Measurements from ENCODE around the gene REEP1.

The REEP1 gene

DNA sequence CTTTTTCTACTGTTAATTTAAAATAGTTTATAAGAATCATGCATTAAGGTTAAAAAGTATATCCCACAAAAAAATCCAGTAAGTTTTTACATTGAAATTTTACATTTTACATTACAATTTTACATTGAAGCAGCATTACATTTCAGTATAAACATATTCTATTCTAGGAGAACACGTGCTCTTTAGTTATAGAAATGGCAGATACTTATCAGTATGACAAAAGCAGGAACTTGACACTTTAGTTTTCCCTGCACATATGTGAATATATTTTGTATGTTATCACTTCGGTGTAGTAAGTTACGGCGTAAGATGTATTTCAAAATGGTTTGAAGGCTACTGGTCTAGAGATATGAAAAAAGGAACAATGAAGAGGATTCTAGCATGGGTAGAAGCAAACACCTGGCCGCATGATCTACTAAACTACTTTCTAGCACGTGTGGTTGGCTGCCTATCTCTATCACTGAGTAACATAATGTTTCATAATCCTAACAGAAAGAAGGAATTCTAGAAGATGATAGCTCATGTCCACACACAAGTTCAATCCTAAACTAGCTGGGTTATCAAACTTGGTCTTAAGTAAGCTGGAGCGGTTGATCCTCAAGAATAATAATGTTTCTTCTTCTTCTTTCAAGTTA is 147.5 kb downstream of the REEP1 start:
- Histone ChIP-seq H3K36me3 (ENCODE audit: control insufficient read depth in 2 of 2, insufficient read depth in 1 of 2, low read length in 2 of 2) (peaks cover 3 to 24% of the 10 kb centered on the region in 2 experiments), H3K27ac (ENCODE audit: extremely low read depth, low read depth, low read length) (no peak overlapping the region), H3K4me3 (ENCODE audit: low read depth, low read length) (no peak overlapping the region), H3K4me1 (ENCODE audit: control insufficient read depth, insufficient read depth, low read length) (peaks cover 19% of the 10 kb centered on the region; the same call in 1 of the 2 replicates), H3K9me3 (ENCODE audit: control insufficient read depth, insufficient read depth, low read depth, low read length) (no peaks in the 10 kb centered on the region)
- TF ChIP-seq ZNF596 (tag by site-specific recombination; IDR thresholded peaks at IDR 0.05): no peak
- TF ChIP-seq, protein P1, sequence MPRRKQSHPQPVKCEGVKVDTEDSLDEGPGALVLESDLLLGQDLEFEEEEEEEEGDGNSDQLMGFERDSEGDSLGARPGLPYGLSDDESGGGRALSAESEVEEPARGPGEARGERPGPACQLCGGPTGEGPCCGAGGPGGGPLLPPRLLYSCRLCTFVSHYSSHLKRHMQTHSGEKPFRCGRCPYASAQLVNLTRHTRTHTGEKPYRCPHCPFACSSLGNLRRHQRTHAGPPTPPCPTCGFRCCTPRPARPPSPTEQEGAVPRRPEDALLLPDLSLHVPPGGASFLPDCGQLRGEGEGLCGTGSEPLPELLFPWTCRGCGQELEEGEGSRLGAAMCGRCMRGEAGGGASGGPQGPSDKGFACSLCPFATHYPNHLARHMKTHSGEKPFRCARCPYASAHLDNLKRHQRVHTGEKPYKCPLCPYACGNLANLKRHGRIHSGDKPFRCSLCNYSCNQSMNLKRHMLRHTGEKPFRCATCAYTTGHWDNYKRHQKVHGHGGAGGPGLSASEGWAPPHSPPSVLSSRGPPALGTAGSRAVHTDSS (tag by site-specific recombination; IDR thresholded peaks at IDR 0.05): no peak
- ChIA-PET CTCF (no interaction called here), POLR2A (no interaction called here)

DNA sequence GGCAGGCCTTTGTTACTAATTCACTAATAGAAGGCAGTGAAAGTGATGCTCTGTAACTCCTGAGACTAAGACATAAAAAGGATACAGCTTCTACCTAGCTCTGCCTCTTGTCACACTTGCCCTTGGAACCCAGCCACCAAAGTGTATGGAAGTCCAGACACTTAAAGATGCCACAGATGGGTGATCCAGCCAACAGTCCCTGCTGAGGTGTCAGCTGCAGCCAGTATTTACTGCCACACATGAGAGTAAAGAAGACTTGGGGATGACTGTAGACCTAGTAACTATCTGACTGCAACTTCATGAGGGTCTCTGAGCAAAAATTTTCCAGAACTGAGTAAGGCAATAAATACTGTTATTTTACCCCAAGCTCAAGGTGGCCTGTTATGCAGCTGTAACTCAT is 151.0 kb downstream of the REEP1 start:
- ChIA-PET POLR2A (interaction anchor here (1.1 to 3.9 kb wide), 2 partner anchors 8 to 11 kb away, joined by 4 to 18 read pairs; partner anchors contain the start of gene IMMT), CTCF (interaction anchor here (0.6 kb wide), 1 partner anchor 12 kb away, joined by 5 read pairs; no protein-coding TSS in a partner anchor)
- no peak overlapping the region for H3K27ac ChIP-seq (ENCODE audit: extremely low read depth, low read depth, low read length)
- peaks cover 17% of the 10 kb centered on the region for H3K4me1 ChIP-seq (ENCODE audit: control insufficient read depth, insufficient read depth, low read length)
- TF ChIP-seq ZNF10 (tag by site-specific recombination; IDR thresholded peaks at IDR 0.05): 0 out of 2 replicates have a peak, but pooled peaks have one; percentile 29
- no peak for TF ChIP-seq ZNF37A (tag by site-specific recombination; IDR thresholded peaks at IDR 0.05)
- H3K36me3 ChIP-seq (ENCODE audit: control insufficient read depth in 2 of 2, insufficient read depth in 1 of 2, low read length in 2 of 2): peaks cover 0 to 18% of the 10 kb centered on the region in 2 experiments
- H3K9me3 ChIP-seq (ENCODE audit: control insufficient read depth, insufficient read depth, low read depth, low read length): no peaks in the 10 kb centered on the region
- H3K4me3 ChIP-seq (ENCODE audit: low read depth, low read length): no peak overlapping the region

DNA sequence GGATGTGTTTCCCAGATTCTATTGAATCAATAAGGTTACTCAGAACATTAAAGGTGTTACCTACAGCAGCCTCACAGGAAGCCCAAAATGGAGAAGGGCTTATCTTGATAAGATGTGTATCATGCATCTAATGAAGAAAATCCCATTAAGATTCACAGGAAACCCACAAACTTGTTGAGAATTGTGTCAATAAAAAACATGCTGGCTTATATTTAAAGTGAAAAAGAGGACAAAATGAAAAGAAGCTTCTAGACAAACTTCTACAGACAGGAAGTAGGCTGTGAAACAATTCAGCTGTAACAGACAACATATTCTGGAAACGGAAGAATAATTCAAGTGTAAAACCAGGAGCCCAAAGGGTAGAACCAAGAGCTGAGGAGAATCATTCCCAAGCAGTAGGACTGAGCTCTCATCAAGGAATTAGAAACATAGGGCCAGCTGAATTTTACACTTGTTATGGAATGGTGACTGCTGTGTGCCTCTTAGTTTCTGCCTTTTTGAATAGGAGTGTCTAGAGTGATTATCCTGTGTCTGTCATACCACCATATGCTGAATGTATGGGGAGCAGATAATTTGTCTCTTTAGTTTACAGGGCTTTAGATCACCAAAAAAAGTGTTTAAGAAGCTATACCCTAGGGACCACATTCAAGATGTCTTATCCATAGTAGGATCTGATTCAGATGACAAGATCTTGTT is 151.8 kb downstream of the REEP1 start:
- peak overlapping the region; percentile 20; the same call in 1 of the 2 replicates for H3K27ac ChIP-seq (ENCODE audit: extremely low read depth, low read depth, low read length)
- H3K36me3 ChIP-seq (ENCODE audit: control insufficient read depth in 2 of 2, insufficient read depth in 1 of 2, low read length in 2 of 2): peaks cover 1 to 23% of the 10 kb centered on the region in 2 experiments
- CTCF ChIA-PET: interaction anchor here (1.2 kb wide), 1 partner anchor 296 kb away, joined by 4 read pairs; no protein-coding TSS in a partner anchor
- H3K4me1 ChIP-seq (ENCODE audit: control insufficient read depth, insufficient read depth, low read length): peaks cover 17% of the 10 kb centered on the region
- TF ChIP-seq, protein P2, sequence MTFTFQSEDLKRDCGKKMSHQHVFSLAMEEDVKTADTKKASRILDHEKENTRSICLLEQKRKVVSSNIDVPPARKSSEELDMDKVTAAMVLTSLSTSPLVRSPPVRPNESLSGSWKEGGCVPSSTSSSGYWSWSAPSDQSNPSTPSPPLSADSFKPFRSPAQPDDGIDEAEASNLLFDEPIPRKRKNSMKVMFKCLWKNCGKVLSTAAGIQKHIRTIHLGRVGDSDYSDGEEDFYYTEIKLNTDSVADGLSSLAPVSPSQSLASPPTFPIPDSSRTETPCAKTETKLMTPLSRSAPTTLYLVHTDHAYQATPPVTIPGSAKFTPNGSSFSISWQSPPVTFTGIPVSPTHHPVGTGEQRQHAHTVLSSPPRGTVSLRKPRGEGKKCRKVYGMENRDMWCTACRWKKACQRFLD (tag by site-specific recombination; IDR thresholded peaks at IDR 0.05): no peak
- peak; percentile 96 for TF ChIP-seq ZNF600 (tag by site-specific recombination; IDR thresholded peaks at IDR 0.05)
- H3K4me3 ChIP-seq (ENCODE audit: low read depth, low read length): no peak overlapping the region
- POLR2A ChIA-PET: interaction anchor here (1.1 to 3.9 kb wide), 2 partner anchors 9 to 12 kb away, joined by 4 to 18 read pairs; partner anchors contain the start of gene IMMT
- H3K9me3 ChIP-seq (ENCODE audit: control insufficient read depth, insufficient read depth, low read depth, low read length): no peaks in the 10 kb centered on the region

DNA sequence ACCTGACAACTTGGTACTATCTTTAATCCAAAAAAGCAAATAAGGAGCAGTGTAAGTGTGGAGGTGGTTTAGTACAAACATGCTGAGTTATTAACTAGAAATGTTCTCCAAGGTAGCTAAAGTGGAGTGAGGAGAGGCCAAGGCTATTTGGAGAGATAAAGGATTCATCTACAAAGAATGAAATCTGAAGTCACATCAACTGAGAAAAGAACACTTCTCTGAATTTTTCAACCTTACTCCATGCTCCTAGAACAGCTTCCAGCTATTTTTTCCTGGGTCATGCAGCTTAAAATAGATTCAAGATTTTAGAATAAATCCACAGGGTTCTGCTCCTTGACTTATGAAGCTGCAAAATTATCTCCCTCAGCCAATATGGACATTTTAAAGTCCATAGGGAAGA is 160.8 kb downstream of the REEP1 start:
- Histone ChIP-seq H3K4me1 (ENCODE audit: control insufficient read depth, insufficient read depth, low read length) (peaks cover 10% of the 10 kb centered on the region), H3K9me3 (ENCODE audit: control insufficient read depth, insufficient read depth, low read depth, low read length) (no peaks in the 10 kb centered on the region), H3K36me3 (ENCODE audit: control insufficient read depth in 2 of 2, insufficient read depth in 1 of 2, low read length in 2 of 2) (peaks cover 44 to 74% of the 10 kb centered on the region in 2 experiments), H3K4me3 (ENCODE audit: low read depth, low read length) (no peak overlapping the region), H3K27ac (ENCODE audit: extremely low read depth, low read depth, low read length) (no peak overlapping the region)
- TF ChIP-seq REPIN1 (tag by site-specific recombination; IDR thresholded peaks at IDR 0.05; ENCODE audit: low read depth) (no peak), SP7 (tag by site-specific recombination; IDR thresholded peaks at IDR 0.05) (no peak), ZNF510 (tag by site-specific recombination; IDR thresholded peaks at IDR 0.05; ENCODE audit: insufficient replicate concordance) (no peak), ZNF10 (tag by site-specific recombination; IDR thresholded peaks at IDR 0.05) (no peak), ZNF560 (tag by site-specific recombination; IDR thresholded peaks at IDR 0.05; ENCODE audit: borderline replicate concordance) (no peak), MEIS1 (CRISPR knock-in tag; IDR thresholded peaks at IDR 0.05; ENCODE audit: borderline replicate concordance) (no peak), ZNF600 (tag by site-specific recombination; IDR thresholded peaks at IDR 0.05) (no peak)
- ChIA-PET CTCF (interaction anchor here (0.9 kb wide), 1 partner anchor 44 kb away, joined by 4 read pairs; no protein-coding TSS in a partner anchor), POLR2A (interaction anchor here (1.6 kb wide), 1 partner anchor 18 kb away, joined by 5 read pairs; no protein-coding TSS in a partner anchor)

All from HEK293 (cell line).